GM10266 (cell line): Measurements from ENCODE around the gene GPR176.

Experiments used
- DNase-seq: peaks from one replicate; pipeline ENCODE4 v3.0.0; 2012; ENCODE audit errors: extremely low spot score
- TF ChIP-seq, protein P1 (sequence below): IDR thresholded peaks from 2 replicates; pipeline ENCODE4 v1.5.1; 2012; ENCODE audit warnings: mild to moderate bottlenecking, low read depth; ENCODE audit not compliant: control insufficient read depth, insufficient read depth; ENCODE audit errors: missing control alignments

Gene GPR176

GRCh38 chr15:39946862-39947261 is 26.8 kb upstream of the GPR176 start:
- TF ChIP-seq, protein P1, sequence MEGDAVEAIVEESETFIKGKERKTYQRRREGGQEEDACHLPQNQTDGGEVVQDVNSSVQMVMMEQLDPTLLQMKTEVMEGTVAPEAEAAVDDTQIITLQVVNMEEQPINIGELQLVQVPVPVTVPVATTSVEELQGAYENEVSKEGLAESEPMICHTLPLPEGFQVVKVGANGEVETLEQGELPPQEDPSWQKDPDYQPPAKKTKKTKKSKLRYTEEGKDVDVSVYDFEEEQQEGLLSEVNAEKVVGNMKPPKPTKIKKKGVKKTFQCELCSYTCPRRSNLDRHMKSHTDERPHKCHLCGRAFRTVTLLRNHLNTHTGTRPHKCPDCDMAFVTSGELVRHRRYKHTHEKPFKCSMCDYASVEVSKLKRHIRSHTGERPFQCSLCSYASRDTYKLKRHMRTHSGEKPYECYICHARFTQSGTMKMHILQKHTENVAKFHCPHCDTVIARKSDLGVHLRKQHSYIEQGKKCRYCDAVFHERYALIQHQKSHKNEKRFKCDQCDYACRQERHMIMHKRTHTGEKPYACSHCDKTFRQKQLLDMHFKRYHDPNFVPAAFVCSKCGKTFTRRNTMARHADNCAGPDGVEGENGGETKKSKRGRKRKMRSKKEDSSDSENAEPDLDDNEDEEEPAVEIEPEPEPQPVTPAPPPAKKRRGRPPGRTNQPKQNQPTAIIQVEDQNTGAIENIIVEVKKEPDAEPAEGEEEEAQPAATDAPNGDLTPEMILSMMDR, result no peak
- DNase-seq, result no peak

- DNase-seq, result no peak
Measured at GRCh38 chr15:39944726-39945125, 24.7 kb upstream of the GPR176 start.

DNA sequence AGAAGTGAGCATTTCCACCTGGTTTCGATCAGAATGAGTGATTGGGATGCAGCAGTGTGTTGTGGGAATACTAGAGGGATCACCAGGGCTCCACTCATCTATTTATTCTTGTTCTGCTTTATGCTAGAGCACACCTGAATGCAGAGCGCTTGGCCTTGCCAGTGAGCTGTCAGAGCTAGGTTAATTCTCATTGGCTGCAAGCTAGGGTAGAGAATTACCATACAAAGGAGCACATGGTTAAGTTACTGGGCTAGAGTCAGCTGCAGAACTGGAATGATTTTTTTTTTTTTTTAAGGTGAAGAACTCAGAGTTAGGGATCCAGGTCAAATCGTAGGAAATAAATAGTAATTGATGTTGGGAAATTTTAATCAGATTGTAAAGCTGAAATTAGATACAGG is 22.7 kb upstream of the GPR176 start:
- TF ChIP-seq, protein P1, result no peak
- no peak for DNase-seq

More at GRCh38 chr15:39944726-39945125, 24.7 kb upstream of the GPR176 start:
- TF ChIP-seq, protein P1, result no peak

- TF ChIP-seq, protein P1, result no peak
- DNase-seq, result no peak
Measured at GRCh38 chr15:39942101-39942752, 22.2 kb upstream of the GPR176 start.

- TF ChIP-seq, protein P1, result no peak
- no peak for DNase-seq
Measured at GRCh38 chr15:39939487-39940452, 19.7 kb upstream of the GPR176 start.

- TF ChIP-seq, protein P1, result no peak
- DNase-seq, result no peak
Measured at GRCh38 chr15:39937696-39938095, 17.6 kb upstream of the GPR176 start.

DNA sequence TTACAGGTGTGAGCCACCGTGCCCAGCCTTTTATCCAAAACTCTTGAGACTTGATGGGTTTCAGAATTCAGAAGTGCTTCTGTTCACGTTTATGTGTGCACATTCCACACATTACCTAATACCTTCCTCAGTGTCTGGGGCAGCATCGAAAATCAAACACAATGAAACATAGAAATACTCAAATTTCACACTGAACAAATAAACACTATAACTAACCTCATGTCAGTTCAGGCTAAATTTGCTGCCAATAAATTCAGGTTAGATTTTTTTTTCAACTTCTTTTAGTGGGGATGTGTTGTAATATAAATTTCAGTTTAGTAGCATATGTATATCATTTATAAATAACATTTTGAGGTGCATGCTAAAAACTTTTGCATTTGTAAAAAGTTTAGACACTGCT is 16.6 kb upstream of the GPR176 start:
- TF ChIP-seq, protein P1, result no peak
- DNase-seq, result no peak
